ENCODE measurements around the gene ARMC9. TPM values are rescaled to one million over a fixed set of nuclear protein-coding genes. Genes with fewer than 3 reads are reported as not detected.
"Not testable (repeated sequence)": the region's sequence is repeated elsewhere in the genome, so short reads cannot be mapped to it uniquely, and the experiment has no call there.

Gene ARMC9
- total RNA-seq, 1 experiment from 2014 or later = 3.3 TPM

DNA sequence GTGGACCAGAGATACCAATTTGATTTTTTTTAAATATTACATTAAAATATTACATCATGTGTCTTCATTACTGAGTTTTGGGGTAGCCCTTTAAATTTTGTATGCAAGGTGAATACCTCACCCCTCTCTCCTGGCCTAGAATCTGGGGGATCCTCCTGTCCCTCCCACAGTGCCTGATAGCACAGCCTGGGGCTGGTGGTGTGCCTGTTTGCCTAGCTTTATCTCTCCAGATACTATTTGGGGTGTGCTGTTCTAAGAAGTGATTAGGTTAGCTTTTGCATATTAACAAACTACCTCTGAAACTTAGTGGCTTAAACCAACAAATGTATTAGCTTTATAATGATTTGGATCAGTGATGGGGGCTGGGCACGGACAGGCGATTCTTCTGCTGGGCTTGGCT is 176.3 kb downstream of the ARMC9 start:
- no peak for DNase-seq
- TF ChIP-seq, protein P1, sequence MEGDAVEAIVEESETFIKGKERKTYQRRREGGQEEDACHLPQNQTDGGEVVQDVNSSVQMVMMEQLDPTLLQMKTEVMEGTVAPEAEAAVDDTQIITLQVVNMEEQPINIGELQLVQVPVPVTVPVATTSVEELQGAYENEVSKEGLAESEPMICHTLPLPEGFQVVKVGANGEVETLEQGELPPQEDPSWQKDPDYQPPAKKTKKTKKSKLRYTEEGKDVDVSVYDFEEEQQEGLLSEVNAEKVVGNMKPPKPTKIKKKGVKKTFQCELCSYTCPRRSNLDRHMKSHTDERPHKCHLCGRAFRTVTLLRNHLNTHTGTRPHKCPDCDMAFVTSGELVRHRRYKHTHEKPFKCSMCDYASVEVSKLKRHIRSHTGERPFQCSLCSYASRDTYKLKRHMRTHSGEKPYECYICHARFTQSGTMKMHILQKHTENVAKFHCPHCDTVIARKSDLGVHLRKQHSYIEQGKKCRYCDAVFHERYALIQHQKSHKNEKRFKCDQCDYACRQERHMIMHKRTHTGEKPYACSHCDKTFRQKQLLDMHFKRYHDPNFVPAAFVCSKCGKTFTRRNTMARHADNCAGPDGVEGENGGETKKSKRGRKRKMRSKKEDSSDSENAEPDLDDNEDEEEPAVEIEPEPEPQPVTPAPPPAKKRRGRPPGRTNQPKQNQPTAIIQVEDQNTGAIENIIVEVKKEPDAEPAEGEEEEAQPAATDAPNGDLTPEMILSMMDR (IDR thresholded peaks at IDR 0.05; ENCODE audit: insufficient read depth in 1 of 2, low read depth in 1 of 2, low read length in 1 of 2, severe bottlenecking in 1 of 2, unreplicated experiment in 1 of 2) = no peak
- no peak overlapping the region for H3K4me3 ChIP-seq (ENCODE audit: low read depth, low read length)
- Mint-ChIP-seq H3K9me3 (ENCODE audit: unreplicated experiment) (no peaks in the 10 kb centered on the region), H3K36me3 (ENCODE audit: insufficient read depth, unreplicated experiment) (no peaks in the 10 kb centered on the region), H3K4me1 (ENCODE audit: low read depth, unreplicated experiment) (no peaks in the 10 kb centered on the region), H3K27me3 (ENCODE audit: insufficient read depth, unreplicated experiment) (no peaks in the 10 kb centered on the region), H3K4me3 (ENCODE audit: unreplicated experiment) (no peak overlapping the region), H3K27ac (ENCODE audit: unreplicated experiment) (no peak overlapping the region)
- no peaks in the 10 kb centered on the region for H3K27me3 ChIP-seq (replicated peaks; ENCODE audit: control insufficient read depth, insufficient read depth, low read length)
- peaks cover 23% of the 10 kb centered on the region for H3K4me1 ChIP-seq
- H3K9me3 ChIP-seq = no peaks in the 10 kb centered on the region
- intact Hi-C loops (cut with micrococcal nuclease; ENCODE audit: unreplicated experiment) = no loop called here
- POLR2A ChIA-PET = no interaction called here
- no TSS peak for BruUV-seq (replicated peaks)
- CTCF ChIA-PET = no interaction called here
- no peaks in the 10 kb centered on the region for H3K36me3 ChIP-seq (ENCODE audit: control insufficient read depth, insufficient read depth, low read length)

DNA sequence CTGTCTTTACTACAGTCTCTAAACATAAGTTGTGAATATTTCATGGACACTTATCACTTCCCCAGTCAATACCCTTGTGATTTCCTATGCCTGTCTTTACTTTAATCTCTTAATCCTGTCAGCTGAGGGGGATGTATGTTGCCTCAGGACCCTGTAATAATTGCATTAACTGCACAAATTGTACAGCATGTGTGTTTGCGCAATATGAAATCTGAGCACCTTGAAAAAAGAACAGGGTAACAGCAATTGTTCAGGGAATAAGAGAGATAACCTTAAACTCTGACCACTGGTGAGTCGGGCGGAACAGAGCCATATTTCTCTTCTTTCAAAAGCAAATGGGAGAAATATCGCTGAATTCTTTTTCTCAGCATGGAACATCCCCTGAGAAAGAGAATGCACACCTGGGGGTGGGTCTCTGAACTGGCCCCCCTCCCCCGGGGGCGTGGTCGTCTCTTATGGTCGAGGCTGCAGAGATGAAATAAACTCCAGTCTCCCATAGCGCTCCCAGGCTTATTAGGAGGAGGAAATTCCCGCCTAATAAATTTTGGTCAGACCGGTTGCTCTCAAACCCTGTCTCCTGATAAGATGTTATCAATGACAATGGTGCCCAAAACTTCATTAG is 177.7 kb downstream of the ARMC9 start:
- POLR2A ChIA-PET; H3K9me3 Mint-ChIP-seq (ENCODE audit: unreplicated experiment); H3K4me3 Mint-ChIP-seq (ENCODE audit: unreplicated experiment); intact Hi-C loops (cut with micrococcal nuclease; ENCODE audit: unreplicated experiment); DNase-seq; H3K27me3 ChIP-seq (replicated peaks; ENCODE audit: control insufficient read depth, insufficient read depth, low read length); H3K9me3 ChIP-seq; H3K36me3 ChIP-seq (ENCODE audit: control insufficient read depth, insufficient read depth, low read length); H3K4me3 ChIP-seq (ENCODE audit: low read depth, low read length); BruUV-seq (replicated peaks); H3K4me1 Mint-ChIP-seq (ENCODE audit: low read depth, unreplicated experiment); H3K27ac Mint-ChIP-seq (ENCODE audit: unreplicated experiment); CTCF ChIA-PET; H3K27me3 Mint-ChIP-seq (ENCODE audit: insufficient read depth, unreplicated experiment); H3K36me3 Mint-ChIP-seq (ENCODE audit: insufficient read depth, unreplicated experiment): not testable (repeated sequence)
- peaks cover 26% of the 10 kb centered on the region for H3K4me1 ChIP-seq

DNA sequence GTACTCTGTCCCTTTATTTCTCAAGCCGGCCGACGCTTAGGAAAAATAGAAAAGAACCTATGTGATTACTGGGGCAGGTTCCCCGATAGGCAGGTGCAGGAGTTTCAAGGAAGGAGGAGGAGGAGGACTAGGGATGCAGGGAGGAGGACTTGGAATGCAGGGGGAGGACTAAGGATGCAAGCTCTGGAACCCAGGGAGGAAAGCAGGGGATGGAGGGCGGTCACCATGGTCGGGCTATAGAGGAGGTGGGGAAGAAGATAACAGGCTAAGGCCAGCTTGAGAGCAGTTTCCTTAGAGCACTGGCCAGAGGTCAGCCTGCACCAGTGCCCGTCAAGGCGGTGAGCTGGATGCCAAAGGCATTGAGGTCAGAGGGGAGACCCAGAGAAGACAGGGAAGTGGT is 178.4 kb downstream of the ARMC9 start:
- intact Hi-C loops (cut with micrococcal nuclease; ENCODE audit: unreplicated experiment) = no loop called here
- Histone ChIP-seq H3K9me3 (no peaks in the 10 kb centered on the region), H3K4me1 (peaks cover 26% of the 10 kb centered on the region), H3K27me3 (replicated peaks; ENCODE audit: control insufficient read depth, insufficient read depth, low read length) (no peaks in the 10 kb centered on the region), H3K4me3 (ENCODE audit: low read depth, low read length) (no peak overlapping the region), H3K36me3 (ENCODE audit: control insufficient read depth, insufficient read depth, low read length) (no peaks in the 10 kb centered on the region)
- no peak overlapping the region for H3K27ac Mint-ChIP-seq (ENCODE audit: unreplicated experiment)
- no peaks in the 10 kb centered on the region for H3K27me3 Mint-ChIP-seq (ENCODE audit: insufficient read depth, unreplicated experiment)
- DNase-seq = no peak
- no TSS peak for BruUV-seq (replicated peaks)
- H3K36me3 Mint-ChIP-seq (ENCODE audit: insufficient read depth, unreplicated experiment) = no peaks in the 10 kb centered on the region
- ChIA-PET POLR2A (no interaction called here), CTCF (no interaction called here)
- TF ChIP-seq, protein P1 (IDR thresholded peaks at IDR 0.05; ENCODE audit: insufficient read depth in 1 of 2, low read depth in 1 of 2, low read length in 1 of 2, severe bottlenecking in 1 of 2, unreplicated experiment in 1 of 2) = no peak
- H3K4me1 Mint-ChIP-seq (ENCODE audit: low read depth, unreplicated experiment) = no peaks in the 10 kb centered on the region
- no peak overlapping the region for H3K4me3 Mint-ChIP-seq (ENCODE audit: unreplicated experiment)
- H3K9me3 Mint-ChIP-seq (ENCODE audit: unreplicated experiment) = no peaks in the 10 kb centered on the region
